ENCODE results near the gene ARHGEF7. TPM values are rescaled to one million over a fixed set of nuclear protein-coding genes. Genes with fewer than 3 reads are reported as not detected.

ARHGEF7 gene
- polyA plus RNA-seq, 3 donors: 61.6 to 76.2 (median 75.3) TPM

- DNase-seq: no peak
Observed at GRCh38 chr13:111215081-111216047, 100.3 kb downstream of the ARHGEF7 start.

- no peak for DNase-seq
Observed at GRCh38 chr13:111216166-111216960, 101.3 kb downstream of the ARHGEF7 start.

- DNase-seq: no peak
Observed at GRCh38 chr13:111217641-111218040, 102.5 kb downstream of the ARHGEF7 start.

GRCh38 chr13:111219280-111219679 is 104.2 kb downstream of the ARHGEF7 start:
- DNase-seq: no peak

GRCh38 chr13:111219950-111220349 is 104.8 kb downstream of the ARHGEF7 start:
- no peak for DNase-seq

- no peak for DNase-seq
Observed at GRCh38 chr13:111225166-111225565, 110.1 kb downstream of the ARHGEF7 start.

- DNase-seq: no peak
Observed at GRCh38 chr13:111225810-111226546, 110.9 kb downstream of the ARHGEF7 start.

GRCh38 chr13:111227405-111227804 is 112.3 kb downstream of the ARHGEF7 start:
- no peak for DNase-seq

GRCh38 chr13:111228262-111229144 is 113.4 kb downstream of the ARHGEF7 start:
- no peak for DNase-seq

- no peak for DNase-seq
Observed at GRCh38 chr13:111230385-111230930, 115.3 kb downstream of the ARHGEF7 start.

- no peak for DNase-seq
Observed at GRCh38 chr13:111232191-111232590, 117.1 kb downstream of the ARHGEF7 start.

- DNase-seq: no peak
Observed at GRCh38 chr13:111233080-111233479, 118.0 kb downstream of the ARHGEF7 start.

GRCh38 chr13:111239764-111240670 is 124.9 kb downstream of the ARHGEF7 start:
- no peak for DNase-seq

GRCh38 chr13:111241006-111241755 is 126.1 kb downstream of the ARHGEF7 start:
- no peak for DNase-seq

GRCh38 chr13:111241862-111242261 is 126.8 kb downstream of the ARHGEF7 start:
- DNase-seq: no peak

- DNase-seq: no peak
Observed at GRCh38 chr13:111242585-111242984, 127.5 kb downstream of the ARHGEF7 start.

- no peak for DNase-seq
Observed at GRCh38 chr13:111243981-111244380, 128.9 kb downstream of the ARHGEF7 start.

- peak; percentile 58 for DNase-seq
Observed at GRCh38 chr13:111245576-111246384, 130.7 kb downstream of the ARHGEF7 start.

Measured in renal pelvis (tissue), 4 donors.